GM12891 (cell line): ENCODE measurements around the gene CNOT10.

Source experiments
- DNase-seq: peaks from one replicate; pipeline ENCODE4 v3.0.0; 2011; ENCODE audit warnings: low spot score; ENCODE audit not compliant: insufficient read length
- FAIRE-seq: peaks from 2 replicates; lab custom pipeline; 2011; peaks lifted over from hg19 to GRCh38; lab: Jason Lieb, UNC
- POLR2A ChIP-seq: IDR thresholded peaks from 2 replicates; pipeline ENCODE4 v1.6.1; 2011; ENCODE audit warnings: low read depth, low read length, control low read depth
- POU2F2 ChIP-seq: IDR thresholded peaks from 2 replicates; pipeline ENCODE4 v1.6.1; 2011; ENCODE audit warnings: low read depth, mild to moderate bottlenecking, control low read depth, low read length, moderate library complexity

The CNOT10 gene

GRCh38 chr3:32822609-32823498 lies 137.9 kb downstream of the CNOT10 start:
- FAIRE-seq (no peak), DNase-seq (no peak)
- TF ChIP-seq POU2F2 = no peak
- no peak for TF ChIP-seq POLR2A
